ENCODE data around the gene FAM222B.
A peak's percentile ranks its signal among the peaks of the same experiment; 100 is the strongest.

Gene FAM222B

DNA sequence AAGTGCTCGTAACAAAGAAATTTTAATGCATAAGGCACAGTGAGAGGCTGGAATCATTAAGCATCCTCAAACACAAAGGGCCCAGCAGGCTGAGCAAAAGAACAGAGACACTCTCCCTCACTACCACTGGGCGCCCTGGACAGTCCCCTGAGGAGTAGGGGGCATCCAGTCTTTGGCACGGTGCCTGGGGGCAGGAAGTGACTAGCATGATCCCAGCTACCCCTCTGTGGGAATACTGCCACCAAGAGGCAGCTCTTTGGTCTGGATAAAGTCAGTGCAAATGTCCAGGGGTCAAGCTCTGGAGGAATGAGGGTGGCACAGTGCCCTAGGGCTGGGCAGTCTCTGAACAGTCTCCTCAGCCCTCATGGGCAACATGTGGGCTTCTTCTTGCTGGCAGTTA is 128.3 kb downstream of the FAM222B start:
- no peak for DNase-seq (ENCODE audit: low read depth in 2 of 2)

DNA sequence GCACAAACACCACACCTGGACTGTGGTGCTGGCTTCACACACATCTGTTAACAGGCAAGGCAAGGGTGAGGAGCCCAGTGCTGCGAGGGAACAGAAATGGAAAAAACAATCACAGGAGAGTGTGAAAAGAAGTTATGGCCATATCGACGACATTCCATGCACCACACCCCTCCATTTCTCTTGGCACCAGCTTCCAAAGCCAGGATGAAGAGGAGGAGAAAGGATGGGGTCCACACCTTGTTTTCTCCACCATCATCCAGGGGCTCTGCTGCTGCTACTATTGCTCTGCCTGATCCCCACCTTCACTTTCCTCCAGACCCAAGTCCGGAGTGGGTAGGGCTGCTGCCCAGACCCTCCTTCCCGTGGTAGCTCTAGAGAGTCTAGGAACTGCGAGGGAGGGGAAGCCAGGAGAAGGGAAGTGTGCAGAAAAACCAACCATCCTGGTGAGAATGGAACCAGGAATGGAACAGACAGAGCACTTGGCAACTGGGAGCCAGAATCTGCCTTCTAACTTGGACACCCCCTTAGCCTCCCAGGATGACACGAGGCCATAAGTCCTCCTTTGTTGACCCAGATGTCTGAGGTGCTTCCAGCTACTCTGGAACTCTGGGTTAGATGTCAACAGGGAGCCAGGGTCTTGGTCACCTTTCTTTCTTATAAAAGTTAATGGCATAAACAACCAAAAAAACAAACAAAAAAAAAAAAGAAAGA is 129.7 kb downstream of the FAM222B start:
- DNase-seq (ENCODE audit: low read depth in 2 of 2): no peak

DNA sequence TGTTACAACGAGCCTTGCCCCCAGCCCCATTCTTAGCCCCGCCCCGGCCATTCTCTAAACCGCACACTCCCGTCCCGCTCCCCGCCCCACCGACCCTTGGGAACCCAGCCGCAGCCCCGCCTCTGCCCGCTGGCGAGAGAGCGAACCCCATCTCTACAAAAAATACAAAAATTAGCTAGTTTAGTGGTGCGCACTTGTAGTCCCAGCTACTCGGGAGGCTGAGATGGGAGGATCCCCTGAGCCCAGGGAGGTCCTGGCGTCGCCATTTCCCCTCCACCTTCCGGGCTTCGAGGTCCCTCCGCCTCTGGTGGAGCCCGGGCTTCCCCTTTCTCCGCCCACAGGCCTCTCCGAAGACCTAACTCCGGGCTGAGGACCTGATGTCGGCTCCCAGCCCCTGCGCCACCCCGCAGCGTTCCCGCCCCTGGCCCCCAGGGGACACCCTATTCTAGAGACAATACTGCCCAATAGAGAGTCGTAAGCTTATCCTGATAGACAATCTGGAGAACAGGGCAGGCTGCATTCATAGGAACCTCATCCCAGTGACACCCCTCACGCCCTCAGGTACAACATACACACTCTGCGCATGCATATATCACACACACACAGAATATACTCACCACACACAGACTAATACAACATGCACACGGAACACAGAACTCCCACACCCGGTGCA is 130.4 kb downstream of the FAM222B start:
- DNase-seq (ENCODE audit: low read depth in 2 of 2): peak; percentile 35 to 59

DNA sequence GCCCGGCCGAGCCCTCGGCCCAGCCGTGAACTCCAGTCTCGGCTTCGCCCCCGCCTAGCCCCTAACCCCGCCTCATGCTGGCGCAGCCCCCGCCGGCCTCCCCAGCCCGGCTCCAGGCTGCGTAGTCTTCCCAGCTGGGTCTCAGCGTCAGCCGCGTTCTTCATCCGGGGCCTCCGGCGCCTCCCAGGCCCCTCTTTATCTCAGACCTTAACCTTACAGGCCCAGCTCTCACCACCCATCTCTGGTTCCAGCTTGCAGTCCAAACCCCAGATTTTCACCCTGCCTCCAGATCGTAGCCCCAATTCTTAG is 130.9 kb downstream of the FAM222B start, which contains the start of gene PROCA1:
Gene PROCA1 (minus strand): TSS at position 166 of the 309 bp plus-strand sequence. CDS start 228 bp downstream, outside the sequence.
- DNase-seq (ENCODE audit: low read depth in 2 of 2): peak in 1 of 2 donors; percentile 40

DNA sequence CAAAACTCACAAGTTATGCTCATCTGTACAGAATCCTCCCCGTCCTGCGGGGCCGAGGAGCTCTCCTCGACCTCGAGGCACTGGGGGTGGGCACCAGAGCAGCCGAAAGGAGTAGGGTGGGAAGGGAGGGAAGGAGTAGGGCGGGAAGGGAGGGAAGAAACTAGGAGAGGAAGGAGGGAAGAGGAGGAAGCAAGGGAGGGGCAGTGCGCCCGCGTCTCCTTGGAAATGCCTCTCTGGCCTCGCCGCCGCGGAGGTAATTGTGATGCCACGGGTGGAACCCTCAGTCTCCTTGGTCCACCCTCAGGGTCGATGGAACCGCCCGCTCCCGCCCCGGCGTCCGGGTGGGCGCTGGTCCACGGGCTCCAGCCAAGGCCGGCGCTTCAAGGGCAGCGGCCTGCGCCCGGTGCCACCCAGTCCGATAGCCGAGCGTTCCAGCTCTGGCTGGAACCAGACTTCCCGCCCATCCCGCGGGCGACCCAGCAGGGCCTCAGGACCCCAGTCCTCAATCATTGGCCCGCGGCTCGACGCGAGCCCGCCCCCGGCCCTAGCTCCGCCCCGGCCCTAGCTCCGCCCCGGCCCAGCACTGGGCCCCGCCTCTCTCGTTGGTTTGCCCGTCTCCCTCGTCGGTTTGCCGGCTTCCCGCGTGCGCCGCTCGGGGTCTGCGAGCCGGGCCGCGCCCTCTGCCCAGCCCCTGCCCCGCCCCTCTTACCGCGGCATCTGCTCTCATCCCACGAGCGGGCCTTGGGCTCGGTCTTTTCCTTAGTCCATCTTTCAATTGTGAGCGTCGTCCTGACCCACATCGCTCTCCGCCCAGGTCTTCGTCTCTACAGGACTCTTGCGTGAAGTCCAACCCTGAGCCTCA is 131.5 kb downstream of the FAM222B start:
- peak; percentile 83 to 90 for DNase-seq (ENCODE audit: low read depth in 2 of 2)

DNA sequence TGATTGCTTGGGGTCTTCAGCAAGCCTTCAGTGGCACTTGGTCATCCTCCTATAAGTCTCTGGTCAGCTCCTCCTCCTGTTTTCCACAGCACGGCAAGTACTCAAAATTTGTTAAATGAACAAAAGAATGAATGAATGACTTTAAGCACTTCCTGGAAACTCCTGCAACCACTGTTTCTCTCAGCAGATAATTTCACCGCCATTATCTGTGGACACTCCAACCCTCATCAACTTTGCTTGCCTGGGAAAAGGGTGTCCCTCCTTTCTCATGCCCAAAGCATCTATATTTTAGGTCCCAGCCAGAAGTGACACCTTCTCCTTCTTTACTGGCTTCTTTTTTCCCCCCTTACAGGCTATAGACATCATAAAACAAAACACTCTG is 135.3 kb downstream of the FAM222B start:
- DNase-seq (ENCODE audit: low read depth in 2 of 2): no peak

DNA sequence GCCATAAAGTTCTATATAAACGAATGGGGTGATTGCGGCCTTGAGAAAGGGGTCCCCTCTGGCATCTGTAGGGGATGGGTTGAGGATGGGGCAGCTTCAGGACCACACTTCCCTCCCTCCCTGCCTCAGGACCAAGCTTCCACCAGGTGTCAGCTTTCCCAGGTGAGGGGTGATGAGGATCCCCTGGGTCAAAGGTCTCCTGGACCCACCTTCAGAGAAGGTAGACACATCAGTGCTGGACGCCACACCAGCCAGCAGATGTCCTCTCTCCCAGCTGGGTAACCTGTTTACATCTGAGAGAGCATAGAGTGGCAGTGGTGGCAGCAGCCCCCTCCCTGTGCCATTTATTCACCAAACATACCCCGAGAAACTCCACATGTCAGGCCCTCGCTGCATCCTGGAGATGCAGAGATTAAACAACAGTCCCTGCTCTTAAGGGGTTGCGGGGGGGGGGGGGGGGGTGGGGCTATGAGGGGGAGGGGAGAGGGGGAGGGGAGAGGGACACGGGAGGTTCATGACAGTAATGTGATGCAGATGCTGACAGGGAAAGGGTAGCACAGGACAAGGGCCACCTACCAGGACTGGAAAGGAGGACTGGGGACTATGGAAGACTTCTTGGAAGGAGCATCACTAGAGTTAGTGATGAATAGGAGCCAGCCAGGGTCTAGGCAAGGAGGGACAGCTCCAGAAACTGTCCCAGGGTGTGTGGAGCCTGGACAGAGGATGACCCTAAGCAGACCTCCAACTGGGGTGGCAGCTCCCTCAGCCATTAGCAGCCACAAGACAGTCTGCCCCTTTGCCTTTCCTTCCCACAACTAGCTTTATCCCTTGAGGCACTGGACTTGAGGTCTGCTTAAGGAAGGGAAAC is 135.9 kb downstream of the FAM222B start:
- no peak for DNase-seq (ENCODE audit: low read depth in 2 of 2)
